H1 (cell line): Measurements from ENCODE around the gene SH2D1A. TPM values are rescaled to one million over a fixed set of nuclear protein-coding genes. Genes with fewer than 3 reads are reported as not detected.

Source experiments
- CTCF ChIA-PET: fragments of 300-600 bp; sonication (Branson Sonifier 250); formaldehyde crosslinking; loops from one replicate; lab custom pipeline; 2021; ENCODE audit not compliant: partially characterized antibody; lab: Charles Lee
- POLR2A ChIA-PET: fragments of 300-600 bp; sonication (Branson Sonifier 250); formaldehyde crosslinking; loops from one replicate; lab custom pipeline; 2021; ENCODE audit warnings: inconsistent platforms; ENCODE audit not compliant: partially characterized antibody; lab: Charles Lee
- DNase-seq, 2 experiments: peaks; one replicate each; pipeline versions ENCODE4 v3.0.0 to v3.0.0-alpha.2; 2010 to 2022; ENCODE audit warnings: low spot score in 2 of 2, low read depth in 1 of 2, mixed read lengths in 1 of 2
- FAIRE-seq: peaks from 2 replicates; lab custom pipeline; 2011; peaks lifted over from hg19 to GRCh38; lab: Jason Lieb, UNC
- H2AFZ ChIP-seq: 2 replicates; pipeline ENCODE4 v1.8.1; 2012; ENCODE audit warnings: low read length, inconsistent platforms
- H2AK5ac ChIP-seq: 2 replicates; pipeline ENCODE4 v1.6.1; 2013; ENCODE audit warnings: low read depth, low read length
- H2BK120ac ChIP-seq: replicated peaks from 2 replicates; pipeline ENCODE3; 2013; ENCODE audit warnings: low read depth, low read length, inconsistent platforms
- H2BK12ac ChIP-seq: 2 replicates; pipeline ENCODE4 v1.6.1; 2013; ENCODE audit warnings: low read depth, low read length
- H2BK15ac ChIP-seq: 2 replicates; pipeline ENCODE4 v1.6.1; 2013; ENCODE audit warnings: low read length
- H2BK20ac ChIP-seq: 2 replicates; pipeline ENCODE4 v1.6.1; 2013; ENCODE audit warnings: low read length
- H2BK5ac ChIP-seq: 2 replicates; pipeline ENCODE4 v1.6.1; 2013; ENCODE audit warnings: low read depth, low read length
- H3K14ac ChIP-seq: 2 replicates; pipeline ENCODE4 v1.6.1; 2013; ENCODE audit warnings: inconsistent platforms; ENCODE audit not compliant: insufficient read length
- H3K18ac ChIP-seq: 2 replicates; pipeline ENCODE4 v1.6.1; 2013; ENCODE audit warnings: low read length; ENCODE audit errors: extremely low read depth
- H3K23ac ChIP-seq: 2 replicates; pipeline ENCODE4 v1.6.1; 2013; ENCODE audit warnings: inconsistent platforms; ENCODE audit not compliant: insufficient read length
- H3K23me2 ChIP-seq: 2 replicates; pipeline ENCODE4 v1.6.1; 2013; ENCODE audit warnings: low read depth, low read length
- H3K27ac ChIP-seq: 2 replicates; pipeline ENCODE4 v1.6.1; 2011; ENCODE audit warnings: low read depth, low read length, inconsistent platforms
- H3K27me3 ChIP-seq, 4 experiments: replicated peaks in 1 of 4; 1 replicate in 1 of 4; 2 replicates in 3 of 4; pipeline versions ENCODE4 v1.6.1 to v1.8.1; 2011 to 2013; ENCODE audit warnings: low read length in 3 of 4, mild to moderate bottlenecking in 3 of 4, inconsistent platforms in 2 of 4, mixed read lengths in 2 of 4, moderate library complexity in 1 of 4; ENCODE audit not compliant: control insufficient read depth in 3 of 4, insufficient read depth in 3 of 4; ENCODE audit errors: extremely low read depth in 1 of 4
- H3K36me3 ChIP-seq, 4 experiments: 2 replicates each; pipeline versions ENCODE4 v1.6.1 to v1.8.1; 2011 to 2013; ENCODE audit warnings: mild to moderate bottlenecking in 4 of 4, low read length in 3 of 4, moderate library complexity in 2 of 4, control low read depth in 1 of 4, inconsistent platforms in 1 of 4; ENCODE audit not compliant: insufficient read depth in 4 of 4, control insufficient read depth in 2 of 4
- H3K4ac ChIP-seq: replicated peaks from 2 replicates; pipeline ENCODE3; 2013; ENCODE audit warnings: low read length, low read depth, mixed read lengths, inconsistent platforms; ENCODE audit not compliant: insufficient read length
- H3K4me1 ChIP-seq, 4 experiments: replicated peaks in 1 of 4; 1 replicate in 1 of 4; 2 replicates in 3 of 4; pipeline versions ENCODE4 v1.6.1 to v1.8.1; 2011 to 2013; ENCODE audit warnings: low read length in 3 of 4, inconsistent platforms in 2 of 4, mixed read lengths in 1 of 4; ENCODE audit not compliant: insufficient read depth in 4 of 4, control insufficient read depth in 3 of 4
- H3K4me2 ChIP-seq, 2 experiments: 2 replicates each; pipeline versions ENCODE4 v1.6.1 to v1.8.1; 2011 to 2013; ENCODE audit warnings: low read depth in 2 of 2, low read length in 2 of 2, control low read depth in 1 of 2, inconsistent platforms in 1 of 2, mild to moderate bottlenecking in 1 of 2; ENCODE audit not compliant: insufficient read depth in 1 of 2
- H3K4me3 ChIP-seq, 4 experiments: fragments of 200-600, 300-600 bp in 1 of 4; sonication (generic), shearing (Covaris generic), sonication (Bioruptor Twin) in 1 of 4; 2 replicates each; pipeline versions ENCODE4 v1.5.1 to v1.8.1; 2011 to 2016; ENCODE audit warnings: low read length in 4 of 4, low read depth in 3 of 4, control low read depth in 2 of 4, inconsistent platforms in 2 of 4, mild to moderate bottlenecking in 2 of 4, mixed read lengths in 1 of 4, moderate library complexity in 1 of 4; ENCODE audit not compliant: insufficient read depth in 2 of 4; ENCODE audit errors: extremely low read depth in 1 of 4
- H3K56ac ChIP-seq: replicated peaks from 2 replicates; pipeline ENCODE3; 2013; ENCODE audit warnings: low read depth, mild to moderate bottlenecking, mixed read lengths, low read length, inconsistent platforms; ENCODE audit not compliant: insufficient read length
- H3K79me1 ChIP-seq: 2 replicates; pipeline ENCODE4 v1.6.1; 2013; ENCODE audit warnings: low read depth, low read length, control low read depth
- H3K79me2 ChIP-seq, 2 experiments: 2 replicates each; pipeline versions ENCODE4 v1.6.1 to v1.8.1; 2012 to 2013; ENCODE audit warnings: low read length in 2 of 2, mild to moderate bottlenecking in 2 of 2, inconsistent platforms in 1 of 2; ENCODE audit not compliant: insufficient read depth in 2 of 2, control insufficient read depth in 1 of 2
- H3K9ac ChIP-seq, 4 experiments: replicated peaks in 1 of 4; 1 replicate in 1 of 4; 2 replicates in 3 of 4; pipeline versions ENCODE4 v1.6.1 to v1.8.1; 2011 to 2013; ENCODE audit warnings: low read depth in 3 of 4, low read length in 3 of 4, control low read depth in 2 of 4, mild to moderate bottlenecking in 2 of 4, moderate library complexity in 2 of 4, inconsistent platforms in 1 of 4; ENCODE audit errors: extremely low read depth in 1 of 4
- H3K9me3 ChIP-seq, 2 experiments: 2 replicates each; pipeline versions ENCODE4 v1.6.1 to v1.8.1; 2012 to 2013; ENCODE audit warnings: mild to moderate bottlenecking in 2 of 2, moderate library complexity in 2 of 2, control low read depth in 1 of 2, inconsistent platforms in 1 of 2, low read depth in 1 of 2, low read length in 1 of 2, mixed read lengths in 1 of 2; ENCODE audit not compliant: insufficient read depth in 2 of 2
- H4K20me1 ChIP-seq, 2 experiments: replicated peaks in 1 of 2; 2 replicates each; pipeline versions ENCODE3 to v1.8.1; 2011 to 2013; ENCODE audit warnings: inconsistent platforms in 2 of 2, low read length in 2 of 2, mild to moderate bottlenecking in 1 of 2; ENCODE audit not compliant: insufficient read depth in 2 of 2, control insufficient read depth in 1 of 2
- H4K5ac ChIP-seq: 2 replicates; pipeline ENCODE4 v1.6.1; 2013; ENCODE audit warnings: low read length, low read depth, mixed read lengths, inconsistent platforms; ENCODE audit not compliant: insufficient read length
- H4K8ac ChIP-seq: 2 replicates; pipeline ENCODE4 v1.8.0; 2013; ENCODE audit warnings: mild to moderate bottlenecking, moderate library complexity, low read length, inconsistent platforms; ENCODE audit not compliant: insufficient read depth; ENCODE audit errors: extremely low read depth
- H4K91ac ChIP-seq: replicated peaks from 2 replicates; pipeline ENCODE3; 2013; ENCODE audit warnings: low read length, mixed read lengths, inconsistent platforms; ENCODE audit not compliant: insufficient read length
- POLR2A ChIP-seq, 2 experiments: IDR thresholded peaks; 1 replicate in 1 of 2; 2 replicates in 1 of 2; pipeline ENCODE4 v1.6.1; 2011; ENCODE audit warnings: low read depth in 2 of 2, low read length in 2 of 2, mild to moderate bottlenecking in 2 of 2; ENCODE audit errors: control extremely low read depth in 1 of 2
- SUZ12 ChIP-seq: fragments of 200-600 bp; sonication (generic); IDR thresholded peaks from 2 replicates; pipeline ENCODE4 v1.6.1; 2012; ENCODE audit warnings: mild to moderate bottlenecking, inconsistent platforms, low read length, moderate library complexity, mixed read lengths
- USF2 ChIP-seq: IDR thresholded peaks from 2 replicates; pipeline ENCODE4 v1.6.1; 2011; ENCODE audit warnings: low read length, improper control_type of control experiment
- WGBS, 2 experiments: shearing (Covaris generic) in 1 of 2; methylation state at CpG; one replicate each; pipeline versions ENCODE4 v1.1.6 to v1.1.7; 2013 to 2015; ENCODE audit warnings: low lambda C conversion rate in 2 of 2, mixed read lengths in 2 of 2, inconsistent platforms in 1 of 2, low coverage in 1 of 2, missing lambda C conversion rate in 1 of 2; ENCODE audit not compliant: insufficient replicate concordance in 2 of 2, insufficient coverage in 1 of 2, insufficient read length in 1 of 2; ENCODE audit errors: extremely low coverage in 1 of 2, missing lambda C conversion rate in 1 of 2; 5-methylcytosine and 5-hydroxymethylcytosine counted together
- polyA plus RNA-seq, 7 experiments: library from polyadenylated mRNA; depleted of rRNA in 3 of 7; stranded (reverse) in 5 of 7; unstranded in 2 of 7; fragments of >200 nt in 5 of 7; fragments of 200-250 nt in 2 of 7; gene quantifications; 1 replicate in 5 of 7; 2 replicates in 1 of 7; 4 replicates in 1 of 7; pipeline versions ENCODE4 v1.2.1 to v1.2.3, GENCODE V29; 2011 to 2013; ENCODE audit warnings: missing spikeins in 2 of 7, mixed read lengths in 2 of 7
- total RNA-seq: library from RNA; stranded (reverse); fragmentation: NEBNext Ultra II Directional; extraction: Animal tissue kit (Norgen Biotek cat#: 25700); gene quantifications from 2 replicates; pipeline ENCODE4 v1.2.1, GENCODE V29; 2021

SH2D1A gene
- total and polyA plus RNA-seq, 2 of the 8 experiments (the other 6 are each of a cell fraction or from before 2014, with no cell fraction given): not detected

GRCh38 chrX:124395145-124395880 is 49.0 kb downstream of the SH2D1A start:
- Histone ChIP-seq H2AFZ (no peak overlapping the region), H2BK12ac (no peak overlapping the region), H3K23me2 (no peaks in the 10 kb centered on the region), H3K4me3 (no peak overlapping the region), H3K9me3 (no peaks in the 10 kb centered on the region), H2BK5ac (no peak overlapping the region), H3K18ac (no peak overlapping the region), H3K36me3 (no peaks in the 10 kb centered on the region), H3K14ac (no peak overlapping the region), H3K9ac (no peak overlapping the region), H3K56ac (no peak overlapping the region), H3K27ac (no peak overlapping the region), H2BK15ac (no peak overlapping the region), H3K79me2 (no peaks in the 10 kb centered on the region), H3K4me2 (no peak overlapping the region), H3K23ac (no peak overlapping the region), H4K20me1 (no peaks in the 10 kb centered on the region), H3K4me1 (no peaks in the 10 kb centered on the region), H4K5ac (no peak overlapping the region), H4K8ac (no peak overlapping the region), H3K4ac (no peak overlapping the region), H2AK5ac (no peak overlapping the region), H4K91ac (no peak overlapping the region), H2BK120ac (no peak overlapping the region), H2BK20ac (no peak overlapping the region), H3K27me3 (no peaks in the 10 kb centered on the region), H3K79me1 (no peaks in the 10 kb centered on the region)
- ChIA-PET POLR2A (no interaction called here), CTCF (interaction anchor here (1.2 to 2.4 kb wide), 3 partner anchors 9 to 172 kb away, joined by 3 to 8 read pairs (median 3); no protein-coding TSS in a partner anchor)
- FAIRE-seq (peak; percentile 24), DNase-seq (no peak)
- 90% methylated on average over 3 of the region's 3 CpGs; no CpG with 5 or more reads in 1 of the 2 experiments for WGBS, 2 experiments
- TF ChIP-seq SUZ12 (no peak), POLR2A (IDR thresholded peaks at IDR 0.05; ENCODE audit: control extremely low read depth in 1 of 2, low read depth in 2 of 2, low read length in 2 of 2) (no peak), USF2 (no peak)
